AG09309 (cell line): ENCODE results near the gene RAD51B.

Experiments used
- DNase-seq: peaks from one replicate; pipeline ENCODE4 v3.0.0-alpha.2; 2010; ENCODE audit warnings: low read depth
- H3K4me3 ChIP-seq: 2 replicates; pipeline ENCODE4 v1.5.1; 2011; ENCODE audit warnings: mild to moderate bottlenecking, low read depth, low read length, moderate library complexity; ENCODE audit not compliant: control insufficient read depth
- TF ChIP-seq, protein P1 (sequence below): IDR thresholded peaks from 2 replicates; pipeline ENCODE4 v1.5.1; 2011; ENCODE audit warnings: mild to moderate bottlenecking, low read depth, low read length, inconsistent platforms; ENCODE audit not compliant: insufficient read depth, control insufficient read depth; ENCODE audit errors: missing control alignments

The RAD51B gene

DNA sequence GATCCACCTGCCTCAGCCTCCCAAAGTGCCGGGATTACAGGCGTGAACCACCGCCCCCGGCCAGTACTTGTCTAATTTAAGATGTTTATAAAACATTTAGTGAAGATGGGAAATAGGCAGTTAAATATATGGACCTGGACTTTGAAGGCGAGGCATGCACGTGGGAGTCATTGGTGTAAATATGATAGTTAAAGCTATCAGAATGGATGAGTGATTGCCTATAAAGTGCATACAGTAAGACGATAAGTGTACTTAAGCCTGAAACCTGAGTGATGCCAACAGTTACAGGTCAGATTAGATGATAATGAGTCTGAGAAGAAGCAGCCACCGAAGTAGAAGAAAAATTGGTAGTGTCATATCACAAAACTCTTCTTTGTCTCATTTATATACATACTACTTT is 11.5 kb downstream of the RAD51B start:
- TF ChIP-seq, protein P1, sequence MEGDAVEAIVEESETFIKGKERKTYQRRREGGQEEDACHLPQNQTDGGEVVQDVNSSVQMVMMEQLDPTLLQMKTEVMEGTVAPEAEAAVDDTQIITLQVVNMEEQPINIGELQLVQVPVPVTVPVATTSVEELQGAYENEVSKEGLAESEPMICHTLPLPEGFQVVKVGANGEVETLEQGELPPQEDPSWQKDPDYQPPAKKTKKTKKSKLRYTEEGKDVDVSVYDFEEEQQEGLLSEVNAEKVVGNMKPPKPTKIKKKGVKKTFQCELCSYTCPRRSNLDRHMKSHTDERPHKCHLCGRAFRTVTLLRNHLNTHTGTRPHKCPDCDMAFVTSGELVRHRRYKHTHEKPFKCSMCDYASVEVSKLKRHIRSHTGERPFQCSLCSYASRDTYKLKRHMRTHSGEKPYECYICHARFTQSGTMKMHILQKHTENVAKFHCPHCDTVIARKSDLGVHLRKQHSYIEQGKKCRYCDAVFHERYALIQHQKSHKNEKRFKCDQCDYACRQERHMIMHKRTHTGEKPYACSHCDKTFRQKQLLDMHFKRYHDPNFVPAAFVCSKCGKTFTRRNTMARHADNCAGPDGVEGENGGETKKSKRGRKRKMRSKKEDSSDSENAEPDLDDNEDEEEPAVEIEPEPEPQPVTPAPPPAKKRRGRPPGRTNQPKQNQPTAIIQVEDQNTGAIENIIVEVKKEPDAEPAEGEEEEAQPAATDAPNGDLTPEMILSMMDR, result no peak
- H3K4me3 ChIP-seq, result no peak overlapping the region
- DNase-seq, result no peak

DNA sequence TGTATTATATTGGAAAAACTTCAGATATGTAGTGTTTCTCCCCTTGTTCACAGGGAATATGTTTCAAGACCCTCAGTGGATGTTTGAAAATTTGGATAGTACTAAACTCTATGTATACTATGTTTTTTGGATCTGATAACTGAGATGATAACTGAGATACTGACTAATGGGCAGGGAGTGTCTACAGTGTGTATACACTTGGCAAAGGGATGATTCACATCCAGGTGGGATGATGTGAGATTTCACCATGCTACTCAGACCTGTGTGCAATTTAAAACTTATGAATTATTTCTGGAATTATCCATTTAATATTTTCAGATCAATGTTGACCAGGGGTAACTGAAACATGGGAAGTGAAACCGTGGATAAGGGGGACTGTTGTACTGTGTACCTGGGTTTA is 13.8 kb downstream of the RAD51B start:
- no peak for DNase-seq
- TF ChIP-seq, protein P1, result no peak
- no peak overlapping the region for H3K4me3 ChIP-seq

- DNase-seq, result no peak
- H3K4me3 ChIP-seq, result no peak overlapping the region
- TF ChIP-seq, protein P1, result no peak
Observed at GRCh38 chr14:67835596-67835995, 16.0 kb downstream of the RAD51B start.

DNA sequence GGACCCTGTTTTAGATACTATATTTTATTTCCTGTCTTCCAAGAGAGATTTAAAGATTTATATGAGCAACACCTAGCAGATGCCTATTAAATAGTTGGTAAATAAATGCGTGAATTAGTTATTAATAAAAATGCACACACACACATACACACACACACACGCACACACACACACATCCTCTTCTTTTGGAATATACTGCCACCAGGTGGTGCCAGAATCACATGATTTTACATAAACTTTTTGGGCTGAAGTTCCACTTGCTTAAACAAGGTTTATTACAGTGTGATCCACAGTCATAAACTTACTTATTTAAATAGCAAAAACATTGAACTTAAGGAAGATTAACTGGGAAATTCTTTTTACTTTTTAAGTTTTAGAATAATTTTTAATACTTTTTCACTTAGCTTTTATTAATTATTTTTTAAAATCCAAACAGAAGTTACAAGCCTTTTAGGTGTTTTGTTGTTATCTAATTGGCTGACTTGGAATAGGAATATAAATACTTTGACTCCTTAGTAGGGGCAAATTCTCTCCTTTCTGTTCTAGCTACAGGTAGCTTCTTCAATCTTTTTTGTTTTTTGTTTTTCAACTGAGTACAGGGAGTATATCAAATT is 17.5 kb downstream of the RAD51B start:
- peak; percentile 61 for DNase-seq
- no peak overlapping the region for H3K4me3 ChIP-seq
- TF ChIP-seq, protein P1, result peak; percentile 64

DNA sequence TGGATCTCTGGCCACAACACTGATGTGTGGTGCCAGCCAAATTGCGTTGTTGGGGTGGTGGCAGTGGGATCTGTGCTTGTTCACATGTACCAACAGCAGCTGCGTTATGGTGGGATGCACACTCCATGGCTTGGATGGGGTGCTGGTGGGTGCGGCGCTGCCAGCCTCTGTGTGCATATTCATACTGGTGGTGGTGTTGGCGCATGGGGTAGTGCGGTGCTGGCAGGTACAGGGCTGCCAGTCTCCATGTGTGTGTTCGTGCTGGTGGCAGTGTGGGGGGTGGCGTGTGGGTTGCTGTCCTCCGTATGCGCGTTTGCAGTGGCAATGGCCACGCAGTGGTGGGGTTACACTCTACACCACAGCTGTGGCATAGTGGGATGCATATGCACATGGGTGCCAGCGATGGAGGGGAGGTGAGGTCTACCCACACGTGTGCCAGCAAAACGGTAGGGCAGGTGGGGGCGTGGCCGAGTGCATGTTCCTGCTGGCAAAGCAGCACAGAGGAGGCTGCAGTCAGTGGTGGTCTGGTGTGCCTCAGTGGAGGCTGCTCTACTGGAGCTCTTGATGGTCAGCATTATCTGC is 26.5 kb downstream of the RAD51B start:
- TF ChIP-seq, protein P1, result no peak
- H3K4me3 ChIP-seq, result no peak overlapping the region
- DNase-seq, result no peak

GRCh38 chr14:67850066-67850830 is 30.7 kb downstream of the RAD51B start:
- TF ChIP-seq, protein P1, result no peak

More at GRCh38 chr14:67850066-67850830, 30.7 kb downstream of the RAD51B start:
- no peak overlapping the region for H3K4me3 ChIP-seq
- no peak for DNase-seq
